MM.1S (cell line): Measurements from ENCODE around the gene SPDYE16.
"Not testable (repeated sequence)": the region's sequence is repeated elsewhere in the genome, so short reads cannot be mapped to it uniquely, and the experiment has no call there.

Source experiments
- DNase-seq: peaks from one replicate; pipeline ENCODE4 v3.0.0-alpha.2; 2015
- H2AFZ ChIP-seq: fragments of 300-600 bp; sonication (generic); 2 replicates; pipeline ENCODE4 v1.6.0; 2016; ENCODE audit warnings: antibody characterized with exemption, low read length
- H3F3A ChIP-seq: fragments of 300-600 bp; sonication (generic); 2 replicates; pipeline ENCODE4 v1.6.1; 2016; ENCODE audit warnings: mild to moderate bottlenecking, antibody characterized with exemption, low read length, moderate library complexity, mixed read lengths; ENCODE audit not compliant: insufficient read depth
- H3K27ac ChIP-seq: fragments of 300-600 bp; sonication (generic); 2 replicates; pipeline ENCODE4 v1.5.1; 2016; ENCODE audit warnings: mild to moderate bottlenecking, low read length
- H3K27me3 ChIP-seq: fragments of 300-600 bp; sonication (generic); replicated peaks from 2 replicates; pipeline ENCODE4 v1.6.0; 2016; ENCODE audit warnings: low read length; ENCODE audit not compliant: insufficient read depth
- H3K36me3 ChIP-seq: fragments of 300-600 bp; sonication (generic); replicated peaks from 2 replicates; pipeline ENCODE4 v1.6.1; 2016; ENCODE audit warnings: mild to moderate bottlenecking, low read length, mixed read lengths; ENCODE audit not compliant: insufficient read depth
- H3K4me1 ChIP-seq: fragments of 300-600 bp; sonication (generic); 2 replicates; pipeline ENCODE4 v1.6.1; 2016; ENCODE audit warnings: low read length, mixed read lengths
- H3K4me2 ChIP-seq: fragments of 300-600 bp; sonication (generic); 2 replicates; pipeline ENCODE4 v1.6.0; 2016; ENCODE audit warnings: low read depth, low read length
- H3K4me3 ChIP-seq: fragments of 300-600 bp; sonication (generic); 2 replicates; pipeline ENCODE4 v1.5.1; 2016; ENCODE audit warnings: low read length, mixed read lengths
- H3K79me2 ChIP-seq: fragments of 300-600 bp; sonication (generic); 2 replicates; pipeline ENCODE4 v1.6.1; 2016; ENCODE audit warnings: mixed run types, low read length, mixed read lengths
- H3K9ac ChIP-seq: fragments of 300-600 bp; sonication (generic); 2 replicates; pipeline ENCODE4 v1.6.1; 2016; ENCODE audit warnings: low read length, mixed read lengths
- H3K9me2 ChIP-seq: fragments of 300-600 bp; sonication (generic); replicated peaks from 2 replicates; pipeline ENCODE4 v1.6.1; 2016; ENCODE audit warnings: mild to moderate bottlenecking, low read length, mixed read lengths; ENCODE audit not compliant: insufficient read depth
- H3K9me3 ChIP-seq: fragments of 300-600 bp; sonication (generic); replicated peaks from 2 replicates; pipeline ENCODE4 v1.6.1; 2016; ENCODE audit warnings: mild to moderate bottlenecking, low read length, mixed read lengths; ENCODE audit not compliant: insufficient read depth
- H4K20me1 ChIP-seq: fragments of 300-600 bp; sonication (generic); 2 replicates; pipeline ENCODE4 v1.6.1; 2016; ENCODE audit warnings: mild to moderate bottlenecking, low read length, moderate library complexity, mixed read lengths; ENCODE audit not compliant: insufficient read depth
- EZH2 ChIP-seq: fragments of 300-600 bp; sonication (generic); optimal IDR thresholded peaks from 2 replicates; pipeline ENCODE3; 2017; ENCODE audit warnings: low read depth, mild to moderate bottlenecking, antibody characterized with exemption, low read length, mixed read lengths
- EZH2phosphoT487 ChIP-seq: fragments of 300-600 bp; sonication (generic); IDR thresholded peaks from 2 replicates; pipeline ENCODE4 v1.6.1; 2018; ENCODE audit warnings: antibody characterized with exemption, low read length
- TF ChIP-seq, protein P1 (sequence below): fragments of 300-600 bp; sonication (generic); IDR thresholded peaks from 2 replicates; pipeline ENCODE4 v1.5.1; 2016; ENCODE audit warnings: antibody characterized with exemption, low read length, mixed read lengths

SPDYE16 gene

GRCh38 chr7:76526183-76526582 lies 16.9 kb downstream of the SPDYE16 start:
- H4K20me1 ChIP-seq, H3K79me2 ChIP-seq, H3K27me3 ChIP-seq, H3K9ac ChIP-seq, H3K4me1 ChIP-seq, H2AFZ ChIP-seq, H3F3A ChIP-seq, H3K9me3 ChIP-seq, H3K4me2 ChIP-seq, H3K4me3 ChIP-seq, H3K27ac ChIP-seq, DNase-seq, H3K36me3 ChIP-seq, H3K9me2 ChIP-seq: not testable (repeated sequence)

- H3K27me3 ChIP-seq, H4K20me1 ChIP-seq, H3K27ac ChIP-seq, H3F3A ChIP-seq, H3K4me3 ChIP-seq, H2AFZ ChIP-seq, H3K79me2 ChIP-seq, H3K4me1 ChIP-seq, H3K9me3 ChIP-seq, H3K9ac ChIP-seq, DNase-seq, H3K9me2 ChIP-seq, H3K4me2 ChIP-seq, H3K36me3 ChIP-seq: not testable (repeated sequence)
Measured at GRCh38 chr7:76516932-76517331, 26.2 kb downstream of the SPDYE16 start.

GRCh38 chr7:76515999-76516443 lies 27.1 kb downstream of the SPDYE16 start:
- Histone ChIP-seq H3K4me1 (no peaks in the 10 kb centered on the region), H2AFZ (no peak overlapping the region), H3K9me3 (no peaks in the 10 kb centered on the region), H4K20me1 (no peaks in the 10 kb centered on the region), H3K4me2 (peak overlapping the region; percentile 34; the same call in 1 of the 2 replicates), H3K36me3 (no peaks in the 10 kb centered on the region), H3K27ac (no peak overlapping the region), H3K9ac (no peak overlapping the region), H3K27me3 (no peaks in the 10 kb centered on the region), H3K4me3 (no peak overlapping the region), H3K9me2 (no peaks in the 10 kb centered on the region), H3F3A (no peaks in the 10 kb centered on the region), H3K79me2 (no peaks in the 10 kb centered on the region)
- TF ChIP-seq, protein P1, sequence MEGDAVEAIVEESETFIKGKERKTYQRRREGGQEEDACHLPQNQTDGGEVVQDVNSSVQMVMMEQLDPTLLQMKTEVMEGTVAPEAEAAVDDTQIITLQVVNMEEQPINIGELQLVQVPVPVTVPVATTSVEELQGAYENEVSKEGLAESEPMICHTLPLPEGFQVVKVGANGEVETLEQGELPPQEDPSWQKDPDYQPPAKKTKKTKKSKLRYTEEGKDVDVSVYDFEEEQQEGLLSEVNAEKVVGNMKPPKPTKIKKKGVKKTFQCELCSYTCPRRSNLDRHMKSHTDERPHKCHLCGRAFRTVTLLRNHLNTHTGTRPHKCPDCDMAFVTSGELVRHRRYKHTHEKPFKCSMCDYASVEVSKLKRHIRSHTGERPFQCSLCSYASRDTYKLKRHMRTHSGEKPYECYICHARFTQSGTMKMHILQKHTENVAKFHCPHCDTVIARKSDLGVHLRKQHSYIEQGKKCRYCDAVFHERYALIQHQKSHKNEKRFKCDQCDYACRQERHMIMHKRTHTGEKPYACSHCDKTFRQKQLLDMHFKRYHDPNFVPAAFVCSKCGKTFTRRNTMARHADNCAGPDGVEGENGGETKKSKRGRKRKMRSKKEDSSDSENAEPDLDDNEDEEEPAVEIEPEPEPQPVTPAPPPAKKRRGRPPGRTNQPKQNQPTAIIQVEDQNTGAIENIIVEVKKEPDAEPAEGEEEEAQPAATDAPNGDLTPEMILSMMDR: peak; percentile 62
- TF ChIP-seq EZH2: no peak
- no peak for TF ChIP-seq EZH2phosphoT487
- DNase-seq: no peak

GRCh38 chr7:76514926-76515771 lies 27.9 kb downstream of the SPDYE16 start:
- H3K4me2 ChIP-seq: no peak overlapping the region
- H4K20me1 ChIP-seq: no peaks in the 10 kb centered on the region
- H3K79me2 ChIP-seq: no peaks in the 10 kb centered on the region
- H3K4me3 ChIP-seq: no peak overlapping the region
- no peak for TF ChIP-seq EZH2phosphoT487
- TF ChIP-seq, protein P1: no peak
- TF ChIP-seq EZH2: no peak
- H3F3A ChIP-seq: no peaks in the 10 kb centered on the region
- H3K27ac ChIP-seq: no peak overlapping the region
- H3K9me2 ChIP-seq: no peaks in the 10 kb centered on the region
- no peak for DNase-seq
- H2AFZ ChIP-seq: no peak overlapping the region
- H3K9me3 ChIP-seq: no peaks in the 10 kb centered on the region
- H3K4me1 ChIP-seq: no peaks in the 10 kb centered on the region
- no peaks in the 10 kb centered on the region for H3K36me3 ChIP-seq
- no peak overlapping the region for H3K9ac ChIP-seq
- H3K27me3 ChIP-seq: no peaks in the 10 kb centered on the region
